IMR-90 (cell line): ENCODE results near the gene UBE2E2. TPM values are rescaled to one million over a fixed set of nuclear protein-coding genes. Genes with fewer than 3 reads are reported as not detected.
A peak's percentile ranks its signal among the peaks of the same experiment; 100 is the strongest.

ENCODE experiments used
- ATAC-seq: fragments of 200-7000 bp; cut with Tn5 transposase; 2 replicates; pipeline ENCODE4 v1.9.1; 2020; ENCODE audit warnings: low read depth, mild to moderate bottlenecking, moderate library complexity
- BruUV-seq: library from RNA; stranded (reverse); fragments of 400-500 nt; replicated peaks from 2 replicates; lab custom pipeline; 2021; lab: Mats Ljungman, UMichigan
- CTCF ChIA-PET: fragments of 300-600 bp; formaldehyde crosslinking; extraction: SDS; loops from one replicate; lab custom pipeline; 2021; ENCODE audit warnings: antibody characterized with exemption; lab: Yijun Ruan, JAX
- POLR2A ChIA-PET: fragments of 300-600 bp; sonication (Branson Sonifier 250); formaldehyde crosslinking; loops from one replicate; lab custom pipeline; 2022; ENCODE audit warnings: antibody characterized with exemption; ENCODE audit not compliant: unreplicated experiment; lab: Charles Lee
- DNase-seq: peaks from one replicate; pipeline ENCODE4 v3.0.0; 2013
- H2AFZ ChIP-seq: replicated peaks from 2 replicates; pipeline ENCODE3; 2013; ENCODE audit warnings: low read length, mild to moderate bottlenecking; ENCODE audit not compliant: poor library complexity
- H2AK5ac ChIP-seq: 2 replicates; pipeline ENCODE4 v1.6.1; 2013; ENCODE audit warnings: low read depth, low read length, inconsistent platforms
- H2AK9ac ChIP-seq: replicated peaks from 2 replicates; pipeline ENCODE3; 2013; ENCODE audit warnings: mild to moderate bottlenecking, low read depth, low read length, moderate library complexity; ENCODE audit not compliant: poor library complexity
- H2BK120ac ChIP-seq: 2 replicates; pipeline ENCODE4 v1.6.1; 2013; ENCODE audit warnings: low read depth, low read length, inconsistent platforms
- H2BK15ac ChIP-seq: 3 replicates; pipeline ENCODE4 v1.6.1; 2013; ENCODE audit warnings: low read depth, low read length, inconsistent platforms
- H2BK20ac ChIP-seq: 2 replicates; pipeline ENCODE4 v1.6.1; 2013; ENCODE audit warnings: low read depth, mild to moderate bottlenecking, inconsistent platforms, low read length, moderate library complexity
- H2BK5ac ChIP-seq: 2 replicates; pipeline ENCODE4 v1.6.1; 2013; ENCODE audit warnings: mild to moderate bottlenecking, low read depth, low read length, inconsistent platforms; ENCODE audit not compliant: poor library complexity, severe bottlenecking
- H3K14ac ChIP-seq: replicated peaks from 2 replicates; pipeline ENCODE4 v1.6.1; 2013; ENCODE audit warnings: low read depth, low read length, inconsistent platforms
- H3K18ac ChIP-seq: 2 replicates; pipeline ENCODE4 v1.6.1; 2013; ENCODE audit warnings: low read depth, low read length, control low read depth
- H3K23ac ChIP-seq: 2 replicates; pipeline ENCODE4 v1.6.1; 2013; ENCODE audit warnings: low read depth, low read length, inconsistent platforms
- H3K27ac ChIP-seq: 2 replicates; pipeline ENCODE4 v1.5.1; 2013; ENCODE audit warnings: mild to moderate bottlenecking, control low read depth, low read length; ENCODE audit not compliant: insufficient read depth
- H3K27me3 ChIP-seq: 2 replicates; pipeline ENCODE4 v1.6.1; 2013; ENCODE audit warnings: low read length; ENCODE audit not compliant: control insufficient read depth, insufficient read depth
- H3K36me3 ChIP-seq: 2 replicates; pipeline ENCODE4 v1.6.1; 2013; ENCODE audit warnings: low read length, mixed read lengths; ENCODE audit not compliant: control insufficient read depth, insufficient read depth
- H3K4ac ChIP-seq: 2 replicates; pipeline ENCODE4 v1.6.1; 2013; ENCODE audit warnings: low read depth, low read length, inconsistent platforms
- H3K4me1 ChIP-seq: 2 replicates; pipeline ENCODE4 v1.6.1; 2013; ENCODE audit warnings: low read length, mixed read lengths; ENCODE audit not compliant: control insufficient read depth, insufficient read depth
- H3K4me2 ChIP-seq: 2 replicates; pipeline ENCODE4 v1.6.1; 2013; ENCODE audit warnings: low read depth, mild to moderate bottlenecking, control low read depth, low read length, moderate library complexity
- H3K4me3 ChIP-seq: 2 replicates; pipeline ENCODE4 v1.5.1; 2013; ENCODE audit warnings: low read depth, mild to moderate bottlenecking, control low read depth, low read length, moderate library complexity; ENCODE audit not compliant: insufficient read depth
- H3K56ac ChIP-seq: 2 replicates; pipeline ENCODE4 v1.6.1; 2013; ENCODE audit warnings: low read length, inconsistent platforms; ENCODE audit not compliant: insufficient read depth; ENCODE audit errors: extremely low read depth
- H3K79me1 ChIP-seq, 2 experiments: 2 replicates each; pipeline ENCODE4 v1.6.1; 2013; ENCODE audit warnings: low read length in 2 of 2, inconsistent platforms in 1 of 2, low read depth in 1 of 2
- H3K9ac ChIP-seq: 2 replicates; pipeline ENCODE4 v1.6.1; 2013; ENCODE audit warnings: low read depth, low read length, control low read depth
- H3K9me1 ChIP-seq: 2 replicates; pipeline ENCODE4 v1.6.1; 2013; ENCODE audit warnings: low read length, inconsistent platforms; ENCODE audit not compliant: insufficient read depth
- H3K9me3 ChIP-seq: 2 replicates; pipeline ENCODE4 v1.6.1; 2013; ENCODE audit warnings: low read length; ENCODE audit not compliant: control insufficient read depth, insufficient read depth
- H4K20me1 ChIP-seq: 2 replicates; pipeline ENCODE4 v1.6.1; 2013; ENCODE audit warnings: low read length, inconsistent platforms; ENCODE audit not compliant: insufficient read depth
- H4K5ac ChIP-seq: 2 replicates; pipeline ENCODE4 v1.6.1; 2013; ENCODE audit warnings: mild to moderate bottlenecking, low read depth, low read length, control low read depth
- H4K8ac ChIP-seq, 2 experiments: 2 replicates each; pipeline ENCODE4 v1.6.1; 2013; ENCODE audit warnings: low read depth in 2 of 2, low read length in 2 of 2, control low read depth in 1 of 2, inconsistent platforms in 1 of 2
- H4K91ac ChIP-seq: 2 replicates; pipeline ENCODE4 v1.6.1; 2013; ENCODE audit warnings: low read depth, low read length, inconsistent platforms; ENCODE audit not compliant: insufficient read depth
- BHLHE40 ChIP-seq: fragments of 150-350 bp; IDR thresholded peaks from 2 replicates; pipeline ENCODE4 v1.6.1; 2016; ENCODE audit warnings: mild to moderate bottlenecking, low read depth, low read length
- CEBPB ChIP-seq: IDR thresholded peaks from 2 replicates; pipeline ENCODE4 v1.6.1; 2012; ENCODE audit warnings: low read depth, low read length, improper control_type of control experiment
- CTCF ChIP-seq: conservative IDR thresholded peaks from 2 replicates; pipeline ENCODE4 v1.5.1; 2012; ENCODE audit warnings: mild to moderate bottlenecking, low read depth, low read length, improper control_type of control experiment
- FOS ChIP-seq: fragments of 150-350 bp; IDR thresholded peaks from 2 replicates; pipeline ENCODE4 v1.6.1; 2016; ENCODE audit warnings: low read depth, low read length
- MXI1 ChIP-seq: IDR thresholded peaks from 2 replicates; pipeline ENCODE4 v1.6.1; 2012; ENCODE audit warnings: low read depth, mild to moderate bottlenecking, low read length, moderate library complexity, borderline replicate concordance
- NFE2L2 ChIP-seq: fragments of 150-350 bp; IDR thresholded peaks from 2 replicates; pipeline ENCODE4 v1.6.1; 2016; ENCODE audit warnings: low read depth, mild to moderate bottlenecking, low read length
- RAD21 ChIP-seq: IDR thresholded peaks from 2 replicates; pipeline ENCODE4 v1.6.1; 2012; ENCODE audit warnings: low read length, improper control_type of control experiment
- RCOR1 ChIP-seq: IDR thresholded peaks from 2 replicates; pipeline ENCODE4 v1.6.1; 2012; ENCODE audit warnings: mild to moderate bottlenecking, low read length, improper control_type of control experiment; ENCODE audit not compliant: insufficient replicate concordance
- RFX5 ChIP-seq: IDR thresholded peaks from 2 replicates; pipeline ENCODE4 v1.8.0; 2012; ENCODE audit warnings: low read depth, mild to moderate bottlenecking, low read length, moderate library complexity
- USF2 ChIP-seq: fragments of 150-350 bp; IDR thresholded peaks from 2 replicates; pipeline ENCODE4 v1.6.1; 2017; ENCODE audit warnings: mild to moderate bottlenecking, antibody characterized with exemption, low read length, low read depth
- WGBS, 2 experiments: methylation state at CpG; one replicate each; pipeline versions ENCODE4 v1.1.5 to v1.1.7; 2013; ENCODE audit warnings: missing lambda C conversion rate in 2 of 2; ENCODE audit not compliant: insufficient read length in 1 of 2; ENCODE audit errors: extremely low coverage in 2 of 2; 5-methylcytosine and 5-hydroxymethylcytosine counted together
- dilution Hi-C: fragments of 300-500 bp; cut with HindIII; formaldehyde crosslinking; loops from one replicate; pipeline ENCODE4 v1.14.3; 2018; ENCODE audit warnings: low sequenced_read_pairs; ENCODE audit not compliant: unreplicated experiment
- in situ Hi-C: fragments of 300-500 bp; cut with MboI; formaldehyde crosslinking; loops from 3 replicates; pipeline ENCODE4 v1.14.3; 2019; ENCODE audit warnings: low sequenced_read_pairs, inconsistent platforms, mixed read lengths
- intact Hi-C: fragments of 100-400 bp; cut with micrococcal nuclease; formaldehyde crosslinking; loops from 2 replicates; pipeline ENCODE4 v1.10.0; 2022
- polyA plus RNA-seq, 3 experiments: library from polyadenylated mRNA; depleted of rRNA; stranded (reverse); fragments of >200 nt; gene quantifications; 2 replicates each; pipeline ENCODE4 v1.2.3, GENCODE V29; 2012; ENCODE audit warnings: low replicate concordance in 1 of 3
- total RNA-seq: library from RNA; depleted of rRNA; stranded (reverse); fragments of >200 nt; gene quantifications from 2 replicates; pipeline ENCODE4 v1.2.3, GENCODE V29; 2012

Gene UBE2E2
- total and polyA plus RNA-seq, 2 of the 4 experiments (the other 2 are of a cell fraction) = 18.6 to 32.7 TPM

GRCh38 chr3:23567917-23568316, 364.8 kb downstream of the UBE2E2 start:
- BruUV-seq = no TSS peak
- H2BK120ac ChIP-seq = no peak overlapping the region
- POLR2A ChIA-PET = no interaction called here
- H3K36me3 ChIP-seq = no peaks in the 10 kb centered on the region
- peaks cover 0 to 7% of the 10 kb centered on the region in 2 experiments; a peak in 3 of 4 replicates for H3K79me1 ChIP-seq
- no peaks in the 10 kb centered on the region for H4K20me1 ChIP-seq
- DNase-seq = peak; percentile 95
- no peaks in the 10 kb centered on the region for H3K9me3 ChIP-seq
- no peak overlapping the region for H2AK9ac ChIP-seq
- no peak overlapping the region for H4K5ac ChIP-seq
- no peak overlapping the region for H3K14ac ChIP-seq
- H4K8ac ChIP-seq = no peak overlapping the region
- CTCF ChIA-PET = no interaction called here
- no peak overlapping the region for H4K91ac ChIP-seq
- peak; percentile 78 for ATAC-seq
- H3K9ac ChIP-seq = no peak overlapping the region
- no peak overlapping the region for H3K18ac ChIP-seq
- no peak overlapping the region for H2AK5ac ChIP-seq
- no peak overlapping the region for H3K23ac ChIP-seq
- H3K27me3 ChIP-seq = no peaks in the 10 kb centered on the region
- dilution Hi-C loops (no loop called here), intact Hi-C loops (no loop called here), in situ Hi-C loops (no loop called here)
- no peak overlapping the region for H3K4me3 ChIP-seq
- peaks cover 3% of the 10 kb centered on the region for H3K4me1 ChIP-seq
- H3K27ac ChIP-seq = no peak overlapping the region
- peaks cover 5% of the 10 kb centered on the region; the same call in 1 of the 2 replicates for H3K9me1 ChIP-seq
- no peak overlapping the region for H2AFZ ChIP-seq
- H2BK20ac ChIP-seq = no peak overlapping the region
- H2BK15ac ChIP-seq = no peak overlapping the region
- TF ChIP-seq RCOR1 = no peak
- peak; percentile 76 for TF ChIP-seq FOS
- TF ChIP-seq NFE2L2 = 0 out of 2 replicates have a peak, but pooled peaks have one; percentile 8
- peak; percentile 39; the same call in 1 of the 2 replicates for TF ChIP-seq MXI1
- TF ChIP-seq BHLHE40 = peak; percentile 69
- TF ChIP-seq USF2 = peak; percentile 95
- TF ChIP-seq RFX5 = no peak
- TF ChIP-seq RAD21 = peak; percentile 28; the same call in 1 of the 2 replicates
- TF ChIP-seq CTCF = no peak
- 0 out of 2 replicates have a peak, but pooled peaks have one; percentile 6 for TF ChIP-seq CEBPB
- H2BK5ac ChIP-seq = no peak overlapping the region
- WGBS, 2 experiments = no CpG with 5 or more reads among the region's 3 CpGs
- no peak overlapping the region for H3K56ac ChIP-seq
- no peak overlapping the region for H3K4me2 ChIP-seq
- H3K4ac ChIP-seq = no peak overlapping the region
